ENCODE measurements around the gene FGD6.

Gene FGD6

DNA sequence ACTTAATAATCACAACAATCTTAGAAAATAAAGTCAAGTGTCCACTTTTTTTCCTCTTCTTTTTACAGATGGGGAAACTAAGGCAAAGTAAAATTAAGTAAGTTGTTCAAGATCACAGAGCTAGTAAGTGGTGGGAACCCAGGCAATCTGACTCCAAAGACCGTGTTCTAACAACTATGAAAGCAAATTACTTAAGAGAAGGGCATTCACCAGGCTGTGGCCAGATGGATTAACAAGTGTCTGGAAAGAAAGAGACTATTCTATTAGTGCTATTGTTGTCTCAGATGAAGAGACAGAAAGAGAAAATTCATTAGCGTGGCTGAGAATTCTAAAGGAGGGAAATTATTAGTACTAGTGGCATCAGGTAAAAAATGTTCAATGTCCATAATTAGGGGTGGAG is 48.5 kb downstream of the FGD6 start:
- TF ChIP-seq, protein P1, sequence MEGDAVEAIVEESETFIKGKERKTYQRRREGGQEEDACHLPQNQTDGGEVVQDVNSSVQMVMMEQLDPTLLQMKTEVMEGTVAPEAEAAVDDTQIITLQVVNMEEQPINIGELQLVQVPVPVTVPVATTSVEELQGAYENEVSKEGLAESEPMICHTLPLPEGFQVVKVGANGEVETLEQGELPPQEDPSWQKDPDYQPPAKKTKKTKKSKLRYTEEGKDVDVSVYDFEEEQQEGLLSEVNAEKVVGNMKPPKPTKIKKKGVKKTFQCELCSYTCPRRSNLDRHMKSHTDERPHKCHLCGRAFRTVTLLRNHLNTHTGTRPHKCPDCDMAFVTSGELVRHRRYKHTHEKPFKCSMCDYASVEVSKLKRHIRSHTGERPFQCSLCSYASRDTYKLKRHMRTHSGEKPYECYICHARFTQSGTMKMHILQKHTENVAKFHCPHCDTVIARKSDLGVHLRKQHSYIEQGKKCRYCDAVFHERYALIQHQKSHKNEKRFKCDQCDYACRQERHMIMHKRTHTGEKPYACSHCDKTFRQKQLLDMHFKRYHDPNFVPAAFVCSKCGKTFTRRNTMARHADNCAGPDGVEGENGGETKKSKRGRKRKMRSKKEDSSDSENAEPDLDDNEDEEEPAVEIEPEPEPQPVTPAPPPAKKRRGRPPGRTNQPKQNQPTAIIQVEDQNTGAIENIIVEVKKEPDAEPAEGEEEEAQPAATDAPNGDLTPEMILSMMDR (IDR thresholded peaks at IDR 0.05; ENCODE audit: insufficient read depth, low read length, poor library complexity, severe bottlenecking) = no peak
- H3K4me3 ChIP-seq (replicated peaks; ENCODE audit: low read depth, low read length) = no peak overlapping the region
- no peaks in the 10 kb centered on the region for H3K36me3 ChIP-seq (ENCODE audit: control insufficient read depth, insufficient read depth, low read length)
- DNase-seq (ENCODE audit: extremely low read depth, insufficient read length) = no peak
- H3K27me3 ChIP-seq (replicated peaks; ENCODE audit: control insufficient read depth, insufficient read depth, low read length) = no peaks in the 10 kb centered on the region

DNA sequence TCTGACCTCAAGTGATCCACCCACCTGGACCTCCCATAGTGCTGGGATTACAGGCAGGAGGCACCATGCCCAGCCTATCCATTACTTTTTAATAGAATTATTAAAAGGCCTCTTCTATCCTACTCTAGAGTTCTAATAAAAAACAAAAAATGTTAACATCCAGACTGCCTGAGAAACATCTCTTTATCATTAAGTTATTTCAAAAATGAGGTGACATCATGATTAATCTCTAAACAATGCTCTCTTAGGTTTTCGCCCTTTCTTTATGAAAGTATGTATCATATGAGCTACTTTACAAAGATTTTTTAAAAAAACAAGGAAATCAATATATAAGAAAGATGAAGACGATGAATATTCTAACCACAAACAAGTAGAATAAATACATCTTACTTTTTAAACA is 52.6 kb downstream of the FGD6 start:
- TF ChIP-seq, protein P1 (IDR thresholded peaks at IDR 0.05; ENCODE audit: insufficient read depth, low read length, poor library complexity, severe bottlenecking) = no peak
- no peak for DNase-seq (ENCODE audit: extremely low read depth, insufficient read length)
- H3K4me3 ChIP-seq (replicated peaks; ENCODE audit: low read depth, low read length) = no peak overlapping the region
- H3K36me3 ChIP-seq (ENCODE audit: control insufficient read depth, insufficient read depth, low read length) = no peaks in the 10 kb centered on the region
- H3K27me3 ChIP-seq (replicated peaks; ENCODE audit: control insufficient read depth, insufficient read depth, low read length) = no peaks in the 10 kb centered on the region

DNA sequence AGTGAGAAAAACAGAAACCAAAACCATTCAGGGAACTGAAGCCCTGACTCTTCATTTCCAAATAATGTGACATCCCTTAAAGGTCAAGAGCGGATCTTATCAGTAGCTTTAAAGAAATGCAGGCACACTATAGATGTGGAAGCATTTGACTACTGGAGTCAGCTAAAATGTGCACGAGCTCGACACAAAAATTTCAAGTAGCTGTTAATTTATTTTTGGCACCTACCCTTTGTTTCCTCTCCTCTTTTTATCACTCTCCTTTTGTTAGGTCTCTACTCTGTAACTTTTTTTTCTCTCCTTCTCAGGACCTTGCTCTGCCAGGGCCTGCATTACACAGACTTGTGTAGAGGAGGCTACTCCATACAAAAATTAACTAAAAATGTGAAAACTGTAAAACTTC is 58.3 kb downstream of the FGD6 start:
- DNase-seq (ENCODE audit: extremely low read depth, insufficient read length) = no peak
- TF ChIP-seq, protein P1 (IDR thresholded peaks at IDR 0.05; ENCODE audit: insufficient read depth, low read length, poor library complexity, severe bottlenecking) = no peak
- Histone ChIP-seq H3K36me3 (ENCODE audit: control insufficient read depth, insufficient read depth, low read length) (no peaks in the 10 kb centered on the region), H3K27me3 (replicated peaks; ENCODE audit: control insufficient read depth, insufficient read depth, low read length) (no peaks in the 10 kb centered on the region), H3K4me3 (replicated peaks; ENCODE audit: low read depth, low read length) (no peak overlapping the region)

DNA sequence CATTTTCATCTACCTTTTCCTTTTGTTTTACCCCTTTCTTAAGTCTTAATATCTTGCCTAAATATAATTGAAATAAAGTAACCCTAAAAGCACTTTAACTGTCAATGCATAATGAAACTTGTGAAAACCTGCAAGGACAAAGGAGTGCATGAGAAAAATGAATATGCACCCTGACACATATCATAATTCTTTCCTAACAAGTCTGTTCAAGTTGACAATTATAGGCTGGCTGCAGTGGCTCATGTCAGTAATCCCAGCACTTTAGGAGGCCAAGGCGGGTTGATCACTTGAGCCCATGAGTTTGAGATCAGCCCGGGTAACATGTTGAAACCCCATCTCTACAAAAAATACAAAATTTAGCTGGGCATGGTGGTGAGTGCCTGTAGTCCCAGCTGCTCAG is 65.4 kb downstream of the FGD6 start:
- peaks cover 2% of the 10 kb centered on the region; the same call in 1 of the 2 replicates for H3K36me3 ChIP-seq (ENCODE audit: control insufficient read depth, insufficient read depth, low read length)
- no peak for DNase-seq (ENCODE audit: extremely low read depth, insufficient read length)
- H3K4me3 ChIP-seq (replicated peaks; ENCODE audit: low read depth, low read length) = no peak overlapping the region
- TF ChIP-seq, protein P1 (IDR thresholded peaks at IDR 0.05; ENCODE audit: insufficient read depth, low read length, poor library complexity, severe bottlenecking) = no peak
- no peaks in the 10 kb centered on the region for H3K27me3 ChIP-seq (replicated peaks; ENCODE audit: control insufficient read depth, insufficient read depth, low read length)

DNA sequence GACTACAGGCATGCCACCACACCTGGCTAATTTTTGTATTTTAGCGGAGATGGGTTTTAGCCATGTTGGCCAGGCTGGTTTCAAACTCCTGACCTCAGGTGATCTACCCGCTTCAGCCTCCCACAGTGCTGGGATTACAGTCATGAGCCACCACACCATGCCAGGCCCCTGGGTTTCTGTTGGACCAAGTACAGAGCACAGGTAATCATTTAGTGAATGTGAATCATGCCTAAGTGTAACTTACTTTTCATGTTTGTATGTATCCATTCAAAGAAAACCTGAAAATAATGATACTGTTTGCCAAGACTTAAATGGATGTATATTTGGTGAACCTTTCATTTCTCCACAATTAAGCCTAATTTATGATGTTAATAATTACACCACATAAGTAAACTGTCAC is 65.9 kb downstream of the FGD6 start:
- Histone ChIP-seq H3K4me3 (replicated peaks; ENCODE audit: low read depth, low read length) (no peak overlapping the region), H3K27me3 (replicated peaks; ENCODE audit: control insufficient read depth, insufficient read depth, low read length) (no peaks in the 10 kb centered on the region), H3K36me3 (ENCODE audit: control insufficient read depth, insufficient read depth, low read length) (peaks cover 2% of the 10 kb centered on the region; the same call in 1 of the 2 replicates)
- no peak for DNase-seq (ENCODE audit: extremely low read depth, insufficient read length)
- TF ChIP-seq, protein P1 (IDR thresholded peaks at IDR 0.05; ENCODE audit: insufficient read depth, low read length, poor library complexity, severe bottlenecking) = no peak

DNA sequence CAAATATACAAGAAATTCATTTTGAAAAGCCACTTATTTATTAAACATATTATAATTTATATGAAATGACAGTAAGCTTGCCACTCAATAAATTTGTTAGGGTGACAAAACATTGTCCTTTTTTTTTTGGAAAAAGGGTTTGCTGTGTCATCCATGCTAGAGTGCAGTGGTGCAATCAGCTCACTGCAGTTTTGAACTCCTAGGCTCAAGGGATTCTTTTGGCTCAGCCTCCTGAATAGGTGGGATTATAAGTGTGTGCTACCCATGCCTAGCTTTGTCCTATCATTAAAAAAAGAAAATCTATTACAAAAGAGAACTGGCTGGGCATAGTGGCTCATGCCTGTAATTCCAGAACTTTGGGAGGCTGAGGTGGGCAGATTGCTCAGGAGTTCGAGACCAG is 66.8 kb downstream of the FGD6 start:
- Histone ChIP-seq H3K36me3 (ENCODE audit: control insufficient read depth, insufficient read depth, low read length) (peaks cover 2% of the 10 kb centered on the region; the same call in 1 of the 2 replicates), H3K4me3 (replicated peaks; ENCODE audit: low read depth, low read length) (no peak overlapping the region), H3K27me3 (replicated peaks; ENCODE audit: control insufficient read depth, insufficient read depth, low read length) (no peaks in the 10 kb centered on the region)
- TF ChIP-seq, protein P1 (IDR thresholded peaks at IDR 0.05; ENCODE audit: insufficient read depth, low read length, poor library complexity, severe bottlenecking) = no peak
- DNase-seq (ENCODE audit: extremely low read depth, insufficient read length) = no peak
